Measurements from ENCODE around the gene ROS1.
"Not testable (repeated sequence)": the region's sequence is repeated elsewhere in the genome, so short reads cannot be mapped to it uniquely, and the experiment has no call there.

The ROS1 gene

DNA sequence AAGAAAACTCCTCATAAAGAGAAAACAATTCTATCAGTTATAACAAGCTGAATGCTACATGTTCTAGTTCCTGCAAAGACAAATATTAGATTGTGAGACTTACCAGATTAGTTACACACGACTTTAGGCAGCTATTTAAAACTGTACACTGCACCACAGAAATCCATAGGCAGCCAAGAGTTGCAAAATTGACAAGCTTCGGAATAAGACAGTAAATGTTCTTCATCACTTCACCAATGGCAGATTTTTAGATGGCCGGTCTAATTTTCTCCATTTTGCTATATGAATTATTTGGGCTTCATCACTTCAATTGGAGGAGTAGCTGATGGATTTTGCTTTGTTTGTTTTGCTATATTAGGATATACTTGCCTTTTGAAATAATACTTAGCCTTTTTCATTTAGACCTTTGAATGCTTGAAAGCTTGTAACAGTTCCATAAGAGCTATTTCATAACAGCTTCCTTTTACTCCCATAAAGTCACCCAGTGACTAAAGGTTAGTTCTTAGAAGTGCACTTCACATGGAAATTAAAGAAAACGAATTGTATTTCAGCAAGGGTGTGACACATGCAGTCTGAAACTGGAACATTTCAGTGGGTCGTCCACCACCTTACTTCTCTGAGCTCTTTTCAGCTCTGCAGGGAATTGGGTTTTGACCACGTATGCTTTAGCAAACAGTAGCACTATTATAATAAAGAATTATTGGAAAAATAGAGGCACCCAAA is at the start of gene ROS1:
Gene ROS1, minus strand, starts transcription at position 512 of the 723 bp plus-strand sequence. Its CDS starts 286 bp downstream, at position 226.
- no peak for DNase-seq (ENCODE audit: low spot score)

DNA sequence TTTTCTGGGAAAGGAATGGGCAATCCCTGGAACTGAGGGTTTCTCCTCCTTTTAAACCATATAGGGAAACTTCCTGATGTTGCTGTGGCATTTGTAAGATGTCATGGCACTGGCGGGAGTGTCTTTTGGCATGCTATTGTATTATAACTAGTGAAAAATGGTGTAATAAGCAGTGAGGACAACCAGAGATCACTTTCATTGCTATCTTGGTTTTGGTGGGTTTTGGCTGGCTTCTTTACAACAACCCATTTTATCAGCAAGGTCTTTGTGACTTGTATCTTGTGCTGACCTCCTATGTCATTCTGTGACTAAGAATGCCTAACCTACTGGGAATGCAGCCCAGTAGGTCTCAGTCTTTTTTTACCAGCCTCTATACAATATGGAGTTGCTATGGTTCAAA is 47.7 kb upstream of the ROS1 start:
- no peak for DNase-seq (ENCODE audit: low spot score)

DNA sequence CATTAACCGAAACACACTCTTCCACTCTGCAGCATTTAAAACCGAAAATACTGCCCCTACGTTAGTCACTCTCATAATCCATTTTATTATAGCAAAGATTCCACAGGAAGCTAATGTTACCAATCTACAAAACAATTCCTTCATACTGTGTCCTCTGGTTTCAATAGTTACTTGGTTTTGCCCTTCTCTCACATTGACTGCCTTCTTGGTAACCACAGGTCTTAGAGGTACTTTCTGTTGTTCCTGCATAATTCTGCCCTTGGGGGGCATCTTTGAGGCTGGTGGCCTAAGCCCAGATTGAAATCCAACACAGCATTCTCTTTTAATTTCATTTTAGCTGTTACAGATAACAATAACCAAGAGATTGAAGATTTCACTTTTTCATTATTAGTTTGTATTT is 46.9 kb upstream of the ROS1 start:
- no peak for DNase-seq (ENCODE audit: low spot score)

DNA sequence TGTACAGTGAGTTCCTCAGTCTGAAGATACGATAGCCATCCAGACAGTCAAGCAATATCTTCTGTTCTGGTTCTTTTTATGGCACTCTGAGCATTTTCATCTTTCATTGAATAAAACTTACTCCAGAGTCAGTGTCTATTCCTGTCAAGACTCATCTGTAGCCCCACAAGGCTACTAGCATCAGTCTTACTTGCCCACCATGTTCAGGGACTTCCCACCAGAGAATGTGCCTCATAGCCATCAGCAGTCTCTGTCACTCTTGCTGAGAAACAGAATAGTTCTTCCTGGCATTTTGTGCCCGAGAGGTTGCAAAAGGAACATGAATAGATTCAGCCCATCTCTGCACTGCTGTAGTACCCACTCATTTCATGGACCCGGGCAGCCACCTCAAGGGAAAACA is 44.0 kb upstream of the ROS1 start:
- no peak for DNase-seq (ENCODE audit: low spot score)

DNA sequence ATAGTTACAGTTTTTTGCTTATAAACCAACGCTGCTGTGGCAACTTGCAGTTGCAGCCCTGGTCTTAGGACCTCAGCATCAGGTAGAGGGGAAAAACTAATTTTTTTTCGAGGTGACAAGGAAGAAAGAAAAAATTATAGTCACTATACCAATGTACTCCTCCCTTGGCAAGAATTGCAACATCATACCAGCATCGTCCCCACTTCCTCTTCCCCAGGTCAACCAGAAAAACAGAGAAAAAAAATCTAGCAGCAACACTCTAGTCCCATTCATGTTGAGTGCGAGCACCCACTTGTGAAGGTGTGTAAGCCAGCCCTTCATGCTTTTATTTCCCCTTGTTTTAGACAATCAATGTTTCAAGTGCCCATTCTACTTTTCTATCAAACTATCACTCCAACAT is 43.6 kb upstream of the ROS1 start:
- DNase-seq (ENCODE audit: low spot score), result no peak

DNA sequence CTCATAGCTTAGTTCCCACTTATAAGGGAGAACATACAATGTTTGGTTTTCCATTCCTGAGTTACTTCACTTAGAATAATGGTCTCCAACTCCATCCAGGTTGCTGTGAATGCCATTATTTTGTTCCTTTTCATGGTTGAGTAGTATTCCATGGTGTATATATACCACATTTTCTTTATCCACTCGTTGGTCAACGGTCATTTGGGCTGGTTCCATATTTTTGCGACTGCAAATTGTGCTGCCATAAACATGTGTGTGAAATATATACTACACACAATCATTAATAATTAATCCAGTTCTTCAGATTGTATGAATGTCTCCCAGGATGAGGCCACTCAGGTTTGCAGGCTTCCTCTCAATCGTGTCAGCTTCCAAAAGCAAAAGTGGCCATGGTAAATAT is 42.8 kb upstream of the ROS1 start:
- not testable (repeated sequence) for DNase-seq (ENCODE audit: low spot score)

DNA sequence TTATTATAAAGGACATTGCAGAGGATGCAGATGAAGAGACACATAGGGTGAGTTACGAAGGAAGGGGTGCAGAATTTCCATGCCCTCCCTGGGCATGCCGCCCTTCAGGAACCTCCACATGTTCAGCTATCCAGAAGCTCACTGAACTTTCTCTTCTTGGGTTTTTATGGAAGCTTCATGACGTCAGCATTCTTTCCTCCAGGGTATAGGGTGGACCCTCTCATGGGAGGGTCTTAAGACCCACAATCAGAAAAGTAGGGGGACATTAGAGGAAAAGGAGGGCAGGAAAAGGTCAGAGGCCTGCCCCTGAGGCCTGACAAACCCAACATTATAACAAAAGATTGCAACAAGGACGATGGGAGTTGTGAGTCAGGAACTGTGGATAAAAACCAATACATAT is 42.1 kb upstream of the ROS1 start:
- DNase-seq (ENCODE audit: low spot score), result no peak

DNA sequence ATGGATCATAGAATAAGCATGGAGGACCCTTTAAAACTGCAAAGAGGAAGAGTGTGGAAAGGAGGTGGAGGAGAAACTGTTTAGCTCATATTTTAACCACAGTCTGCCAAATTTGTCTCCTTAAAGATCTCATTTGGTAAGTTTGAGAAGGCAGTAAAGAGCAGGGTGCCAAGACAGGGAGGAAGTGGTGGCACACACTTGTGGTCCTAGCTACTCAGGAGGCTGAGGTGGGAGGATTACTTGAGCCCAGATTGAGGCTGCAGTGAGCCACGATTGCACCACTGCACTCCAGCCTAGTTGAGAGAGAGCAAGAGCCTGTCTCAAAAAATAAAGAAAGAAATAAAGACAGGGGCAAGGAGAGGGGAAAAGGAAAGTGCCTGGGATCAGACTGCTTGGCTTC is 39.9 kb upstream of the ROS1 start:
- DNase-seq (ENCODE audit: low spot score), result no peak

DNA sequence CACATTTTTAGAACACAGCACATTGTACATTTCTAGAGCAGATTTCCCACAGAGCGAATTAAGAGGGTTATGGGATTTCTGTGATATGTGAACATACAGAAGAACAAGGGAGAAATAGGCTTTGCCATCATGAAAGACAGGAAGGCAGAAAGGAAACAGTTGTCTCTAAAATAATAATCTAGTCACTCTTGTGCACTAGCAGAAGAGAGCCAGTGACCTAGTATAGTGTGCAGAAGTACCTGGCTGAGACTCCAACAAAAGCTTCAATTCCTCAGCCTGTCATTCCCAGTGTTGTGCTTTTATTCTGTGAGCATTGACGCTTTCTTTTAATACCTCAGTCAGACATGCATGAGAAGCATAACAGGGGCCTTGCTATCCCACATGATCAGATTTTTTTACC is 39.0 kb upstream of the ROS1 start:
- DNase-seq (ENCODE audit: low spot score), result no peak

DNA sequence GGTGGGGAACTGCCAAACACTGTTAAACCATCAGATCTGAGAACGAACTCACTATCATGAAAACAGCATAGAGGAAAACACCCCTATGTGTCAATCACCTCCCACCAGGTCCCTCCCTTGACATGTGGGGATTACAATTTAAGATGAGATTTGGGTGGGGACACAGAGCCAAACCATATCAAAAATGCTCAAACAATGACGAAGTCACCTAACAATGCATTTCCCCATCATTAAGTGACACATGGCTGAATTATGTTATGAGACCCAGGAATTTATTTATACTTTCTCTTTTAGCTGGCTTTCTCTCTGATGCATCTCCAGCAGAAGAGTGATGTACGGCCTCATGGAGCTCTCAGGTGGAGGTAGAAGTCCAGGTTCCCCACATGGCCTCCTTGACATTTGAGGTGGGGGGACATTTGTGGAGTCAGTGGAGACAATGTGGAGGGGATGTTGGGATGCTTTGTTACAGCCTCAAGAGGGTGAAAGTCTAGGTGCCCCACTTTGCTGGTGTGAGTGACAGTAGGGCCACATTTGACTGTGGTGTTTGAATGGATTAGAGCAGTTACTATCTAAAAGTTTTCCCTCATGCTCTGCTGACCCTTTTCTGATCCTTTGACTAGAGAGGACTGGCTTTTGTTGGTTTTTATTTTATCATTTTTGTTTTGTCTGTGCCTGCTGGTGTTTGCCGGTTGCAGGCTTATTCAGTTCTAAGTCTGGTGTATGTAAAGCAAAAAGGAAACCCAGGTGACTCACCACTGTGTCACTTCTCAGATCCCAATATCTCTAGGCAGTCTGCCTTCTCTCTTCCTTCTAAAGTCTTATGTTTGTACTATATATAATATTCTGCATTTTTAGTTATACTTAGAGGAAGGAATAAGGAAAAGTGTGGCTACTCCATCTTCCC is 38.3 kb upstream of the ROS1 start:
- no peak for DNase-seq (ENCODE audit: low spot score)

GRCh38 chr6:117459204-117459944 is 33.6 kb upstream of the ROS1 start:
- DNase-seq (ENCODE audit: low spot score), result no peak

DNA sequence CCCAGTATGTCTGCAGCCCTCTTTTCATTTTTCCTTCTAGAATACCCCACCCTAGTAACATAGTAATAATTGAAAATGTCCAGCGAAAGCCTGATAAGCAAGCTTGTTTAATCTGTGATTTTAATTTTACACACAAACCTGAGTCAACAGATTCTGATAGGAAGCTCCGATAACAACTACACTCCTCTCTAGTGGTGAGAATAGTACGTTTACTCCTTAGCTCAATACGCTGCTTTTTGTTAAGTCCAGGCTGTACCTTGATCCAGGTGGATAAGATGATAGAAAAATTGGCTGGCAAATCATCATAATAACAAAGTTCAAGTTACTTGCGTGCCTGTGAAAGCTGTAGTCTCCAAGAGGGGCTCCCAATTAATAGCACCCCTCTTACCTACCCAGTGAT is 31.3 kb upstream of the ROS1 start:
- no peak for DNase-seq (ENCODE audit: low spot score)

DNA sequence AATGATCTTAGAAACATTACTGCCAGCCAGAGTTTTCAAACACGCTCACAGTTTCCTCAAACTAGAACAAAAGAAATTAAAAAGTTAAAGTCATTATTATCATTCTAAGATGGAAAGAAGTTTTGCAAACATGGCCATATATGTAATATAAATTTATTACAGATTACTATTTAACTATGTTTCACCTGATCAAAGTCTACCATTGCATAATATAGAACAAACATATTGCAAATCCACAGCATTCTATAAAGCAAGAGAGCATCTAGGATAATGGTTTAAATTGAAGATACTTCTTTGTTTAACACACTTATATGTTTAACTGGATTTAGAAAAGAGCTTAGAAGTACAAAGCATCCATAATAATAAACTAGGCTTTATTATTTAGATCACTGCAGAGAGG is 30.5 kb upstream of the ROS1 start:
- DNase-seq (ENCODE audit: low spot score), result no peak

DNA sequence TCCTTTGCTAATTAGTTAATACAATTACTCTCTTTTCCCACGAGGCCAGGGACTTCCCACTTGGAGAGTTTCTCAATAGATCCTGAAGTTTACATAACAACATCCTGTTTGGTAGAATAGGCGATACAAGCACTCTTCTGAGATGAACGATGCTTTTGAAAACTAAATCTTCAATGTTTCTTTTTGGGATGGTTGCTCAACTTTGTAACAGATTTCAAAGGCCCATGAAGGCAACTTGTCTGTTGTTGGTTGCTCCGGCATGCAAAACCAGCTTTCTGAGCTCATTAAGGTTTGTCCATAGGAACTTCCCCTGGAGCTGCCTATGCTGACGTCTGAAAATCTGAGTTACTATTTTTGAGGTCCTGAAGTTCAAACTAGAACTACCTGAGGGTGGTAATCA is 25.9 kb upstream of the ROS1 start:
- no peak for DNase-seq (ENCODE audit: low spot score)

- peak; percentile 35 for DNase-seq (ENCODE audit: low spot score)
Observed at GRCh38 chr6:117449549-117450439, 24.1 kb upstream of the ROS1 start.

- DNase-seq (ENCODE audit: low spot score), result no peak
Observed at GRCh38 chr6:117448732-117449485, 23.2 kb upstream of the ROS1 start.

DNA sequence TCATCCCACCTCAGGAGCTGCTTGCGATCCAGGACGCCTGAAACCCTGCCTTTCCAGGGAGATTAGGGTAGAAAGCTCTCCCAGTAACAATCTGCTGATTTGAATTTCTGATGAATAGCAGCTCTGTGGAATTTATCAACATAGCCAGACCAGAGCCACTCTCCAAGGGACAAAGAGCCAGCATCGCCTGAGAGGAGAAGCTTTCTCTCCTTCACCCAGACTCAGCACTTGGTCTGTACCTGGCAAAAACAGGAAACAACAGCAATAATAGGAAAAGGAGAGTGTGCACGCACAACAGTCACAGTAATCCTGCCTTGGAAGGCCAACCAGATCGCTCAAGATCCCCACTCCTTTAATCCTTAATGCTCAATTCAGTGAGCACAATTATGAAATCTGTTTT is 22.3 kb upstream of the ROS1 start:
- DNase-seq (ENCODE audit: low spot score), result no peak

DNA sequence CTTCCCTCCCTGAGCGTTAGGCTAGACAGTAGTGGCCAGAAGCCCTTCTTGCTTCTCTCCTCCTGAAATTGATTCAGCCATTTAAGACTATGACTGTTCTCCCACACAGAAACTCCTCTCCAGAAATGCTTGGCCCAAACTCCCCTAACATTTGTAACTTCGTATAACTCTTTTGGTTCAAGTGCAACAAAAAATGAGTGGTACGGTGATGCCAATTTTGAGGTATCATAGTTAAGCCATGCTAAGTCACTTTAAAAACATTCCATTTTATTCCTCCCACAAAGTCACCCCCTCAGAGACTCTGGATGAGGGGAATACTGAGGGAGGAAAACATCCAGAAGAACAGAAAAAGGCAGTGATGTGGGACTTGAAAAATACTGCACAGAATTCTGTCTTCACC is 21.1 kb upstream of the ROS1 start:
- no peak for DNase-seq (ENCODE audit: low spot score)

DNA sequence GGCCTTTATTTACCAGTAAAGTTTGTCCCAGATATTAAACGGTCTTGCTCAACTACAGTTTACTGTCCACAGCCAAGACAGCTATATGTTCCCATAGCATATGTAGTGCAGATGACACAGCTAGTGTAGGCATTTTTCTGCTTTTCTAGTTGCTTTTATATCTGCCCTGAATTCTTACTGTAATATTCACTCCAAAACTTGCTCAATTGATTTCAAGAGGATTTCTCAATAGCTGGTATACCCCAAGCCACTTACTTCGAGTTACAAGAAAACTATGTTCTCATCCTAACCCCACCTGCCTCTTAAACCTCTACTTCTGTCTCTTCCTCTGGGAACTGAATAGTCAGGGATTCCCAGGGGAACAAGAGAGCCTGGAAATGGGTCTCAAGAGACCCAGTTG is 18.9 kb upstream of the ROS1 start:
- no peak for DNase-seq (ENCODE audit: low spot score)

GRCh38 chr6:117442313-117442712 is 16.6 kb upstream of the ROS1 start:
- DNase-seq (ENCODE audit: low spot score), result not testable (repeated sequence)

DNA sequence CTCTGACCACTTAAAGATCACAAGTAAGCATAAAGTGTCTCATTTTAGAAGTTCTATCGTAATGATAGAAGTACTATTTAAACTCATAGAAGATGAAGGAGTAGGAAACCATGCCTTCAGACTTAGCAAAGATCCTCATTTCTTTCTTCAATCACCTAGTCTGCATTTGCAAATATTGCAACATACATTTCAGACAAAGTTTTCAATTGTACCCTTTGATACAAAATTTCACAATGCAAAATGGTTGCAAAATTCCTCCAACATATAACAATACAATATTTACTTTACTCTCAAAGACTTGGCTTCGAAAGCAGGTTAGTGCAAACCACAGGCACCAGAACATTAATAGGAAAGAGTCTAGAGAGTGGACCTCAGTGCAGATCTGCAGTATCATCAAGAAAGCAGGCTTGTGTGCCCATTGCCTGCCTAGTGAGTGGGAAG is 16.1 kb upstream of the ROS1 start:
- DNase-seq (ENCODE audit: low spot score), result no peak

All from hematopoietic multipotent progenitor cell treated with erythropoietin and hydrocortisone succinate and interleukin-3 and kit ligand, for 17 days (in vitro differentiated cells).